GM10248 (cell line): ENCODE data around the gene CLEC19A.

Experiments
- CTCF ChIA-PET: fragments of 300-600 bp; sonication (Branson Sonifier 250); formaldehyde crosslinking; extraction: SDS; loops from one replicate; lab custom pipeline; 2021; ENCODE audit warnings: antibody characterized with exemption; lab: Yijun Ruan, JAX
- POLR2A ChIA-PET: fragments of 350-650 bp; sonication (Branson Sonifier 250); formaldehyde crosslinking; extraction: SDS; loops from one replicate; lab custom pipeline; 2020; ENCODE audit warnings: antibody characterized with exemption; lab: Yijun Ruan, JAX
- DNase-seq: peaks from one replicate; pipeline ENCODE4 v3.0.0; 2012; ENCODE audit errors: extremely low spot score
- CTCF ChIP-seq: IDR thresholded peaks from 2 replicates; pipeline ENCODE4 v1.5.1; 2012; ENCODE audit warnings: mild to moderate bottlenecking, low read depth; ENCODE audit errors: extremely low read depth, missing control alignments, control extremely low read depth

CLEC19A gene

DNA sequence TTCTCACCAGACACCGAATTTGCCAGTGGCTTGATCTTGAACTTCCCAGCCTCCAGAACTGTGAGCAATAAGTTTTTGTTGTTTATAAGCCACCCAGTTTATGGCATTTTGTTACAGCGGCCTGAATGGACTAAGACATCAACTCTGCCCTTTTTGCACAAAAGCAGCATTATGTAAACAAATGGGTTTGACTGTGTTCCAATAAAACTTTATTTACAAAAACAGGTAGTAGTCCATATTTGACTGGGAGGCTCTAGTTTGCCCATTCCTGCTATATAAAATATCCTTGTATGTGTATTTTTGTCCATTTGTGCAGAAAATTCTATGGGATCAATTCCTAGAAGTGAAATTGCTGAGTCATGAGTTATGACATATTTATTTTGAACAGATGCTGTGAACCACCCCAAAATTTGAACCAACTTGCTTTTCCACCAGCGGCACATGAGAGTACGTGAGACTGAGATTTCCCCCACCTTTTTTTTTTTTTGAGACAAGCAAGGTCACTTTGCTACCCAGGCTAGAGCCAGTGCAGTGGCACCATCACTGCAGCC is 21.3 kb upstream of the CLEC19A start:
- ChIA-PET POLR2A (no interaction called here), CTCF (no interaction called here)
- no peak for TF ChIP-seq CTCF
- DNase-seq = no peak

DNA sequence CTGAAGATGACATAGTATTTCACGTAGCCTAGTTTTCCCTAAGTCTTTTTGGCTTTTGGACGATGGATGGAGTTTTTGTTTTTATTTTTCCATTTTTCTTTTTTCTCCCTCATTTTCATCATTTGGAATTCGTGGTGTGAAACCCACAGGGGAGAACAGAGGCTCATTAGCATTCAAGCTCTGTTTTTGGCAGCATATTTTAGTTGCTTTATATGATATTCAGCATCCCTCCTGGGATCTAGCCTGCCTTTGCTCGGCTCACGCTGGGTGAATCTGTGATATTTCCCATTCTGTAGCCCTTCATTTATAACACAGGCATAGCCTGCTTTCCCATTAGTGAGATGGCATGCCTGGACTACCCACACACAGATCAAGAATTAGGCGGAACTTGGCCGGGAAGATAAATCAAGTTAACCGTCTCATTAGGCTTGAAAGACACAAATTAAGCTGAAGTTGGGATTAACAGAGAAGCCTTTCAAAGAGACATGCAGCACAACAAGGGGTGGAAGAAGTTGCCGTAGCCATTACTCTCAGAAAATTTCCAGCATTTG is 20.1 kb upstream of the CLEC19A start:
- ChIA-PET POLR2A (no interaction called here), CTCF (interaction anchor here (1.0 to 1.3 kb wide), 3 partner anchors 8 to 179 kb away, joined by 3 to 5 read pairs (median 3); no protein-coding TSS in a partner anchor)
- no peak for TF ChIP-seq CTCF
- DNase-seq = no peak

DNA sequence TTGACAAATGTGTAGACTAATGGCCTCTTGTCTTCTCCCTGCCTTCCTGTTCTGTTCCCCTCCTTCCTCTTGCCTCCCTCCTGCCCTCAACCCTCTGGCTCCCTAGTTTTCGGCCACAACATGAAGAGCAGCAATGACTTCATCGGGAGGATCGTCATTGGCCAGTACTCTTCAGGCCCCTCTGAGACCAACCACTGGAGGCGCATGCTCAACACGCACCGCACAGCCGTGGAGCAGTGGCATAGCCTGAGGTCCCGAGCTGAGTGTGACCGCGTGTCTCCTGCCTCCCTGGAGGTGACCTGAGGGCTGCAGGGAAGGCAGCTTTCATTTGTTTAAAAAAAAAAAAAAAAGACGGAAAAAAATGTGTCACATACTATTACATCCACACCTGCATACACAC is 18.8 kb upstream of the CLEC19A start:
- ChIA-PET POLR2A (no interaction called here), CTCF (interaction anchor here (1.0 to 1.8 kb wide), 2 partner anchors 9 to 87 kb away, joined by 3 read pairs; no protein-coding TSS in a partner anchor)
- no peak for TF ChIP-seq CTCF
- DNase-seq = no peak

DNA sequence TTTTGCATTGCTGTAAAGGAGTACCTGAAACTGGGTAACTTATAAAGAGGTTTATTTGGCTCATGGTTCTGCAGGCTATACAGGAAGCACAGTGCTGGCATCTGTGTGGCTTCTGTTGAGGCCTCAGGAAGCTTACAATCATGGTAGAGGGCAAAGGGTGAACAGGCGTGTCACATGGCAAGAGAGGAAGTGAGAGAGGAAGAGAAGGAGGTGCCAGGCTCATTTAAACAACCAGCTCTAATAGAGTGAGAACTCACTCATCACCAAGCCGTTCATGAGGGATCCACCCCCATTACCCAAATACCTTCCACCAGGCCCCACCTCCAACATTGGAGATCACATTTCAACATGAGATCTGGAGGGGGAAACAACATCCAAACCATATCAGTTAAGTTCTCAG is 16.4 kb upstream of the CLEC19A start:
- POLR2A ChIA-PET = no interaction called here
- DNase-seq = no peak
- CTCF ChIA-PET = no interaction called here
- TF ChIP-seq CTCF = no peak

DNA sequence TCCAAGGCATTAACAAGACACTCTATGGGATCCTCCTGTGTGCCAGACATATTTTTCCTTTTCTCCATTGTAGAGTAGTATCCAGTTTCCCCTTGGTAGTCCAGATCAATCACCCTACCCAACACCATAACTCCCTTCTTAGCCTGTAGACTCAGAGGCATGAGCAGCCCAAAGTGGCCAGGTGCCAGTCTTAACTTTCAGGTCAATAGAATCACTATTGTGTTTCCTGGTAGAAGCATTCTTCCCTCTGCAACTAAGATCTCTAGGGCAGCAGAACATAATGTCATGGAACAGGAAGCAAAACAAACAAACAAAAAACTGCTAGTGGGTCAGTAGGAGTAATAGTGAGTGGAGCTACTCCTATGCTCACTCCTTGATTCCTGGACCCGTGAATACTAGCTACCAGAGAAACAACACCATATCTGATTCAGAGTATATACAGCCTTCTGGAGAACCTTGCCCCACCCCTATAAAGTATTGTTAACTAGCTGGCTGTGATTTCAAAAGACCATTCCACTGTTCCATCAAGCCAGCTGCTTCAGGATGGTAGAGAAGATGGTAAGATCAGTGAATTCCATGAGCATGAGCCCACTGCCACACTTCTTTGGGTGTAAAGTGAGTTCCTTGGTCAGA is 11.2 kb upstream of the CLEC19A start:
- DNase-seq = no peak
- ChIA-PET CTCF (no interaction called here), POLR2A (no interaction called here)
- no peak for TF ChIP-seq CTCF

GRCh38 chr16:19278403-19278802 is 7.1 kb upstream of the CLEC19A start:
- ChIA-PET CTCF (interaction anchor here (1.0 kb wide), 1 partner anchor 16 kb away, joined by 3 read pairs; no protein-coding TSS in a partner anchor), POLR2A (no interaction called here)
- TF ChIP-seq CTCF = no peak
- DNase-seq = no peak
